ENCODE data around the gene CLEC19A.
"Not testable (repeated sequence)": the region's sequence is repeated elsewhere in the genome, so short reads cannot be mapped to it uniquely, and the experiment has no call there.

Gene CLEC19A

GRCh38 chr16:19287241-19287640, 1.7 kb downstream of the CLEC19A start:
- DNase-seq, result no peak

GRCh38 chr16:19288872-19289799, 3.6 kb downstream of the CLEC19A start:
- DNase-seq, result no peak

GRCh38 chr16:19289811-19290485, 4.4 kb downstream of the CLEC19A start:
- DNase-seq, result no peak

GRCh38 chr16:19290860-19291259, 5.3 kb downstream of the CLEC19A start:
- DNase-seq, result no peak

- DNase-seq, result no peak
Measured at GRCh38 chr16:19291475-19291874, 5.9 kb downstream of the CLEC19A start.

GRCh38 chr16:19292186-19292585, 6.7 kb downstream of the CLEC19A start:
- DNase-seq, result no peak

GRCh38 chr16:19294156-19294649, 8.7 kb downstream of the CLEC19A start:
- no peak for DNase-seq

GRCh38 chr16:19295393-19295792, 9.9 kb downstream of the CLEC19A start:
- no peak for DNase-seq

GRCh38 chr16:19297454-19297853, 11.9 kb downstream of the CLEC19A start:
- no peak for DNase-seq

GRCh38 chr16:19299565-19299964, 14.0 kb downstream of the CLEC19A start:
- DNase-seq, result no peak

- no peak for DNase-seq
Measured at GRCh38 chr16:19301931-19302330, 16.4 kb downstream of the CLEC19A start.

GRCh38 chr16:19304750-19305149, 19.2 kb downstream of the CLEC19A start:
- DNase-seq, result no peak

GRCh38 chr16:19305443-19305842, 19.9 kb downstream of the CLEC19A start:
- DNase-seq, result no peak

- no peak for DNase-seq
Measured at GRCh38 chr16:19307587-19308241, 22.2 kb downstream of the CLEC19A start.

- no peak for DNase-seq
Measured at GRCh38 chr16:19308392-19308791, 22.9 kb downstream of the CLEC19A start.

GRCh38 chr16:19309178-19309577, 23.6 kb downstream of the CLEC19A start:
- no peak for DNase-seq

- DNase-seq, result no peak
Measured at GRCh38 chr16:19314718-19315425, 29.3 kb downstream of the CLEC19A start.

GRCh38 chr16:19315889-19316433, 30.4 kb downstream of the CLEC19A start:
- DNase-seq, result no peak

- no peak for DNase-seq
Measured at GRCh38 chr16:19316846-19317245, 31.3 kb downstream of the CLEC19A start.

GRCh38 chr16:19321186-19321585, 35.7 kb downstream of the CLEC19A start:
- not testable (repeated sequence) for DNase-seq

GRCh38 chr16:19323596-19323995, 38.1 kb downstream of the CLEC19A start:
- DNase-seq, result no peak

- no peak for DNase-seq
Measured at GRCh38 chr16:19328364-19328763, 42.8 kb downstream of the CLEC19A start.
